DMS53 (cell line): Measurements from ENCODE around the gene TGFBR1.
"Not testable (repeated sequence)": the region's sequence is repeated elsewhere in the genome, so short reads cannot be mapped to it uniquely, and the experiment has no call there.

ENCODE experiments used
- DNase-seq: peaks from one replicate; lab custom pipeline; 2025; lab: John Stamatoyannopoulos, UW

TGFBR1 gene

GRCh38 chr9:99076030-99076429 is 28.9 kb upstream of the TGFBR1 start:
- no peak for DNase-seq

GRCh38 chr9:99076483-99077171 is 28.3 kb upstream of the TGFBR1 start:
- DNase-seq, result no peak

- DNase-seq, result no peak
These were observed 26.2 kb upstream of the TGFBR1 start for GRCh38 chr9:99078717-99079116.

- no peak for DNase-seq
These were observed 25.4 kb upstream of the TGFBR1 start for GRCh38 chr9:99079542-99079941.

GRCh38 chr9:99083051-99083450 is 21.9 kb upstream of the TGFBR1 start:
- no peak for DNase-seq

GRCh38 chr9:99085949-99086948 is 18.7 kb upstream of the TGFBR1 start:
- no peak for DNase-seq

- DNase-seq, result no peak
These were observed 17.5 kb upstream of the TGFBR1 start for GRCh38 chr9:99087462-99087861.

GRCh38 chr9:99090336-99091130 is 14.4 kb upstream of the TGFBR1 start:
- DNase-seq, result no peak

GRCh38 chr9:99092643-99093491 is 12.0 kb upstream of the TGFBR1 start:
- DNase-seq, result no peak

- DNase-seq, result no peak
These were observed 11.5 kb upstream of the TGFBR1 start for GRCh38 chr9:99093492-99093791.

- DNase-seq, result no peak
These were observed 9.3 kb upstream of the TGFBR1 start for GRCh38 chr9:99095565-99095964.

- no peak for DNase-seq
These were observed 8.5 kb upstream of the TGFBR1 start for GRCh38 chr9:99096409-99096808.

- DNase-seq, result not testable (repeated sequence)
These were observed 4.9 kb upstream of the TGFBR1 start for GRCh38 chr9:99099806-99100585.

- no peak for DNase-seq
These were observed 3.6 kb upstream of the TGFBR1 start for GRCh38 chr9:99101271-99101670.

- DNase-seq, result no peak
These were observed 3.1 kb upstream of the TGFBR1 start for GRCh38 chr9:99101812-99102211.

GRCh38 chr9:99103054-99103895 is 1.6 kb upstream of the TGFBR1 start:
- DNase-seq, result peak; percentile 2

GRCh38 chr9:99103901-99104458 is 933 bp upstream of the TGFBR1 start:
- no peak for DNase-seq

- peak; percentile 81 for DNase-seq
These were observed 485 bp downstream of the TGFBR1 start for GRCh38 chr9:99105152-99106043.

GRCh38 chr9:99106044-99106375 is 1.1 kb downstream of the TGFBR1 start:
- no peak for DNase-seq
